ENCODE data around the gene UBE3B. TPM values are rescaled to one million over a fixed set of nuclear protein-coding genes. Genes with fewer than 3 reads are reported as not detected.

UBE3B gene
- total RNA-seq, 4 donors from 2014 or later, result 42.7 to 49.9 (median 46.3) TPM

DNA sequence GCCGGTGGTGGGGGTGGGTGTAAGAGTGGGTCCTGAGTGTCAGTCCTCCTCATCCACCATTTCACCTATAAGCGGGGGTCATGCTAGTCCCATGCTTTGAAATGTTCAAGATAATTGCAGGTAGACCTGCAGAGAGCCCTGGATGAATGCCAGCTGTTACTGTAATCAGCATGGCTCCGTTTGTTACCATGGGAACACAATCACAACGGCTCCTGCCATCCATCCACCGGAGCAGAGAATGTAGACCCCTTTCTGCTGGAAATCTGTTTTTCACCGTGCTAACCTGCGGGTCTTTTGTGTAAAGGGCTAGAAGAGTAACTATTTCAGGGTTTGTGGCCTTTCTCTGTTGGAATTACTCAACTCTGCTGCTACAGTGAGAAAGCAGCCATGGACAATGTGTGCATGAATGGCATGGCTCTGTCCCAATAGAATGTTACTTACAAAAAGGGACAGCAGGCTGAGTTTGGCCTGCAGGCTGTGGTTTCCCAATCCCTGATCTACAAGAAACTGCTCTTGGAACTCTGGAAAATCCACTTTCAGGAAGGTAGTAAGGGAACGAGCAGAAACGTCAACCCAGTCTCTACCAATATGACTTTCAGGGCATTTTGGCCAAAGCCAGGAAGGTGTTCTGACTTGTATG lies 36.5 kb upstream of the UBE3B start:
- 56 to 62% methylated on average over 9 of the region's 9 CpGs for WGBS, 2 donors
- H3K4me3 ChIP-seq (ENCODE audit: low read depth, poor library complexity, severe bottlenecking), result no peak overlapping the region
- DNase-seq (ENCODE audit: low spot score in 2 of 2), result no peak
- intact Hi-C loops (cut with DNase I; ENCODE audit: low total_unique reads), result no loop called here
- TF ChIP-seq, protein P1, sequence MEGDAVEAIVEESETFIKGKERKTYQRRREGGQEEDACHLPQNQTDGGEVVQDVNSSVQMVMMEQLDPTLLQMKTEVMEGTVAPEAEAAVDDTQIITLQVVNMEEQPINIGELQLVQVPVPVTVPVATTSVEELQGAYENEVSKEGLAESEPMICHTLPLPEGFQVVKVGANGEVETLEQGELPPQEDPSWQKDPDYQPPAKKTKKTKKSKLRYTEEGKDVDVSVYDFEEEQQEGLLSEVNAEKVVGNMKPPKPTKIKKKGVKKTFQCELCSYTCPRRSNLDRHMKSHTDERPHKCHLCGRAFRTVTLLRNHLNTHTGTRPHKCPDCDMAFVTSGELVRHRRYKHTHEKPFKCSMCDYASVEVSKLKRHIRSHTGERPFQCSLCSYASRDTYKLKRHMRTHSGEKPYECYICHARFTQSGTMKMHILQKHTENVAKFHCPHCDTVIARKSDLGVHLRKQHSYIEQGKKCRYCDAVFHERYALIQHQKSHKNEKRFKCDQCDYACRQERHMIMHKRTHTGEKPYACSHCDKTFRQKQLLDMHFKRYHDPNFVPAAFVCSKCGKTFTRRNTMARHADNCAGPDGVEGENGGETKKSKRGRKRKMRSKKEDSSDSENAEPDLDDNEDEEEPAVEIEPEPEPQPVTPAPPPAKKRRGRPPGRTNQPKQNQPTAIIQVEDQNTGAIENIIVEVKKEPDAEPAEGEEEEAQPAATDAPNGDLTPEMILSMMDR (IDR thresholded peaks at IDR 0.05), result no peak
- no peak for TF ChIP-seq POLR2A (IDR thresholded peaks at IDR 0.05)

DNA sequence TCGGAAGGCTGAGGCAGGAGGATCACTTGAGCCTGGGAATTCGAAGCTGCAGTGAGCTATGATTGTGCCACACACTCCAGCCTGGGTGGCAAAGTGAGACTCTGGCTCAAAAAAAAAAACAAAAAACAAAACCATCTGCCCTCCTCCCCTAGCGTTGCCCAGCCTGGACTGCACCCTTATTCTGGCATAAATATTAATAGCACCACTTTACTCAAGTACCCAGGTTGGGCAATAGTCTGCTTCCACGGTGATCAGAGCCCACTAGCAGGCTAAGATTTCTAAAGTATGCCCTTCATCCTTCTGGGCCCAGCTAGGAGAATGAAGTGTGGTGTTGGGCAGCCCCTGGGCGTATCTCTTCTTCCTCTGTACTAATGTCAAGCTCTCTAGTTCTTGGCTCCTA lies 33.6 kb upstream of the UBE3B start:
- 59 to 62% methylated on average over 5 of the region's 5 CpGs for WGBS, 2 donors
- TF ChIP-seq POLR2A (IDR thresholded peaks at IDR 0.05), result no peak
- TF ChIP-seq, protein P1 (IDR thresholded peaks at IDR 0.05), result no peak

DNA sequence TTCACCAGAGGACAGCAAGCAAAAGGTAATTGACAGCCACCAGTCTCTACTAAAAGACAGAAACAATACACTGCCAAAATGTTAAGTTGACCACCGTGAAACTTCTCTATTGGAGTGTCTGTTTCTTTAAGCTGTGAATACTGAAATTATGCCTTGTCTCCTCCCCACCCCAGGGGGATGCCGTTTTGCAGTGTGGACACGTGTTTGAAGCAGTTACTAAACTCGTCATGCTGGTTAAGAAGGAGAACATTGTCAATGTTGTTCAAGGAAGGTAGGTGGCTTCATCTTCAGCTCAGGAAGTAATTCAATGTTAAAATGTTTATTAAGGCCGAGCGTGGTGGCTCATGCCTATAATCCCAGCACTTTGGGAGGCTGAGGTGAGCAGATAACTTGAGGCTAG lies 33.2 kb upstream of the UBE3B start:
- no peak overlapping the region for H3K4me3 ChIP-seq (ENCODE audit: low read depth, poor library complexity, severe bottlenecking)
- TF ChIP-seq, protein P1 (IDR thresholded peaks at IDR 0.05), result no peak
- no peak for TF ChIP-seq POLR2A (IDR thresholded peaks at IDR 0.05)
- no peak for DNase-seq (ENCODE audit: low spot score in 2 of 2)
- intact Hi-C loops (cut with DNase I; ENCODE audit: low total_unique reads), result no loop called here
- 35 to 37% methylated on average over 6 of the region's 6 CpGs for WGBS, 2 donors

More for the DNA sequence above, 33.6 kb upstream of the UBE3B start:
- no peak overlapping the region for H3K4me3 ChIP-seq (ENCODE audit: low read depth, poor library complexity, severe bottlenecking)
- no peak for DNase-seq (ENCODE audit: low spot score in 2 of 2)
- intact Hi-C loops (cut with DNase I; ENCODE audit: low total_unique reads), result no loop called here

DNA sequence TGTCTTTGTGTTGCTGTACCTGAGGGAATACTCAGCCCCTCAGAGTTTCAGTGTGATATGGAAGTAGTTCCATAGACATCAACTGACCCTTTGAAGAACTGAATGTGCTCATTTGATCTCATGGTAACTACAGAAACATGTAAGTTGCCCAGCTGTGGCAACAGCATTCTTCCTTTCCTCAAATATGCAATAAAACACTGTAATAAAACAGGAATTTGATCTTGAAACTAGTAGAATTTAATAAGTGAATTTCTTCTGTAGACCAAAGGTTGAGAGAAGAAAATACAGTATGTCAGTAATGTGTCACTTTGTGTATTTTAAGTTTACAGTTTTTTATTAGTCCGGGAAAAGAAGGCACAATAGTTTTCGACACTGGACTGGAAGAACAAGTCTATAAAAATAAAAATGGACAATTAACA lies 32.2 kb upstream of the UBE3B start:
- WGBS, 2 donors, result 70 to 78% methylated on average over 2 of the region's 2 CpGs
- TF ChIP-seq POLR2A (IDR thresholded peaks at IDR 0.05), result no peak
- TF ChIP-seq, protein P1 (IDR thresholded peaks at IDR 0.05), result no peak
- intact Hi-C loops (cut with DNase I; ENCODE audit: low total_unique reads), result no loop called here
- DNase-seq (ENCODE audit: low spot score in 2 of 2), result no peak
- H3K4me3 ChIP-seq (ENCODE audit: low read depth, poor library complexity, severe bottlenecking), result no peak overlapping the region

DNA sequence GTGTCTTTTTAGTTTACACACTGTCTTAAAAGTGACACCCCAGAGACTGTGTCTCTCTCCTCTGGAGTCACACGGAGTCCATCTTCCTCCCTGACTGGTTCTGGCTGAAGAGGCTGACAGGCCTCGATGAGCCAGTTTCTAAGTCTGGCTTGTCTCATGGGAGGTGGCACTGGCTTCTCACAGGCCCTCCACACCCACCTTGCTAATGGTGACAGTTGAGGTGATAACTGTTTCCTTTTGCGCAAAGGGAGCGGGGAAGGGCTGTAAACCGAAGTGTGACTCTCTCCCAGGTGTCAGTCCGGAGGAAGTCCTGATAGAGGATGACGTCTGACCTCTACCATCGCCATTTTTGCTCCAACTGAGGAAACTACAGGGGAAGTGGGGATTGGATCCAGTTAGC lies 30.6 kb upstream of the UBE3B start:
- 85 to 87% methylated on average over 8 of the region's 8 CpGs for WGBS, 2 donors
- intact Hi-C loops (cut with DNase I; ENCODE audit: low total_unique reads), result no loop called here
- H3K4me3 ChIP-seq (ENCODE audit: low read depth, poor library complexity, severe bottlenecking), result no peak overlapping the region
- TF ChIP-seq POLR2A (IDR thresholded peaks at IDR 0.05), result no peak
- TF ChIP-seq, protein P1 (IDR thresholded peaks at IDR 0.05), result no peak
- DNase-seq (ENCODE audit: low spot score in 2 of 2), result no peak

DNA sequence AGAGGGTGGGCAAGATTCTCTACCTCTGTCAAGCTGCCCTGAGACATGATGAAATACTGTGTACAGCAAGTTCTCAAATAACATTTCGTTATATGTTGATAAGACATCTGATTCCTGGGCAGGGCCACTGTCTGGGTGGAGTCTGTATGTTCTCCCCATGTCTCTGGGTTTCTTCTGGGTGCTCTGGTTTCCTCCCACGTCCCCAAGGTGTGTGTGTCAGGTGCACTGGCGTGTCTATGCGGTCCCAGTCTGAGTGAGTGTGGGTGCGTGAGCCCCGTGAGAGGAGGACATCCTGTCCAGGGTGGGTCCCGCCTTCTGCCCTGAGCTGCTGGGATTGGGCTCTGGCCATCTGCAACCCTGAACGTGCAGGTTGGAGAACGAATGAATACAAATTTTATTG lies 30.0 kb upstream of the UBE3B start:
- intact Hi-C loops (cut with DNase I; ENCODE audit: low total_unique reads), result no loop called here
- WGBS, 2 donors, result 66 to 72% methylated on average over 9 of the region's 9 CpGs
- no peak overlapping the region for H3K4me3 ChIP-seq (ENCODE audit: low read depth, poor library complexity, severe bottlenecking)
- no peak for DNase-seq (ENCODE audit: low spot score in 2 of 2)
- TF ChIP-seq, protein P1 (IDR thresholded peaks at IDR 0.05), result no peak
- TF ChIP-seq POLR2A (IDR thresholded peaks at IDR 0.05), result no peak

All from lower leg skin (tissue), 4 donors.